Left renal cortex interstitium (tissue), 4 donors: ENCODE measurements around the gene ZSWIM6. TPM values are rescaled to one million over a fixed set of nuclear protein-coding genes. Genes with fewer than 3 reads are reported as not detected.
A peak's percentile ranks its signal among the peaks of the same experiment; 100 is the strongest.

Experiments
- DNase-seq, 4 donors: peaks; one replicate each; pipeline ENCODE4 v3.0.0-alpha.2; 2013; ENCODE audit warnings: low read depth in 4 of 4, low spot score in 2 of 4, missing footprints in 1 of 4
- polyA plus RNA-seq, 4 donors: library from polyadenylated mRNA; unstranded; fragments of 120-200 nt; gene quantifications; one replicate each; pipeline ENCODE4 v1.2.1, GENCODE V29; 2013; ENCODE audit not compliant: insufficient read length in 4 of 4

The ZSWIM6 gene
- polyA plus RNA-seq, 4 donors: 22.3 to 35.4 (median 26.9) TPM

GRCh38 chr5:61306531-61307131, 25.4 kb upstream of the ZSWIM6 start:
- DNase-seq: no peak

- no peak for DNase-seq
These were observed 24.9 kb upstream of the ZSWIM6 start for GRCh38 chr5:61307191-61307590.

DNA sequence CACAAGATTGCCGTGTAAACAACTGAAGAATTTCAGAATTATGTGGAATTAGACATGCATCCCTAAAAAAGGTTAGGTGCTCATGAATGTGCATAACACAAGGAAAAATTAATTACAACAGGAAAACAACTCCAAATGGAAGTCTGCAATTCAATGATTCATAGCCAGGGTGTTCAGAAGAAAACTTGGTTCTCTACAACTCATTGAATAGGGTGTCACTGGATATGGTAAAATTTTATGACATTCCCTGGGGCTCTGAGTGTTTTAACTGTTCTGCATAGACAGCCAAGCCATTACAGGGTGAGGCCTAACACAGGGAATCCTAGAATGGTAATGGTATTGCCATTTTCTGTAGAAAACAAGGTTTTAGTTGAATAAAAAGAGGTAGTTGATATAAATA, 24.4 kb upstream of the ZSWIM6 start:
- no peak for DNase-seq

DNA sequence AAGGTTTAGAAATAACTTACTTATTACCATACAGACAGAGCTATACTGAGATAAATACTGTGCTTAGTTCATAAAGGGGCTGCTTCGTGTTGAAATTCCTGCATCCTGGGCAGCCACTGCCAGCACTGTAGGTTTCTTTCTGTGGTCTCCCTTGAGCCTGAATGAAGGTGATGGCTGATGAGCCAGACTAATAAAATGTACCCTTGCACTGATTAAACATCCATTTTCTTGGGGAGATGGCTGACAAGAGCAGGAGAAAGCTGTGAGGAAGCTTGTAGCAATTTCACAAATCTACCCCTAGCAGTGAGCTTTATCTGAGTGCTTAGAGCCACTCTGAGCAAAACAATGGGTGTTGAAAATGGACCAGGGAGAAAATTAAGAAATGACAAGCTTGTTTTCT, 23.3 kb upstream of the ZSWIM6 start:
- no peak for DNase-seq

GRCh38 chr5:61309115-61309514, 22.9 kb upstream of the ZSWIM6 start:
- no peak for DNase-seq

DNA sequence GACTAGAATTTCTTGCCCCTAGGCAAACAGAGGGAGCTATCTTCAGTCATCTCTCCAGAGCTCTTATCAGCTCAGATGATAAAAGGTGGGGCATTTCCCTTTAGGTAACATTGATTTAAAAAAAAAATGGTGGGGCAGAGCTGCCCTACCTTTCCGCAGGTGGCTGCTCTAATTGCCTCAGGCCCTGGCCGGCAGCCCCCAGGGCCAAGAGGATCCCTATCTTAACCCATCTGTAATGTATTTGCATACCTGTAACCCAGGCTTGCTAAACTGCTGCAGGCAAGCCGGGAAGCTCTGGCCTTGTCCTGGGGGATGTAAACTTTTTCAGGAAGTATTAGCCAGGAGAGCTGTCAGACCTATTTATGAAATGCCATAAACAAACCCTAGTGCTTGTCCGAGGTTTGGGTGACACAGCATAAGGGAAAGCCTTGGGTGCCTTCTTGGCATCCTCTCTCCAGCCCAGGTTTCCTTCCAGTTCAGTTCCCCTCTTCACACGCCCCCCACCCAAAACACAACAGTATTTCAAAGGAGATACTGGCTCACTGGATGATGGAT, 20.9 kb upstream of the ZSWIM6 start:
- DNase-seq: no peak

DNA sequence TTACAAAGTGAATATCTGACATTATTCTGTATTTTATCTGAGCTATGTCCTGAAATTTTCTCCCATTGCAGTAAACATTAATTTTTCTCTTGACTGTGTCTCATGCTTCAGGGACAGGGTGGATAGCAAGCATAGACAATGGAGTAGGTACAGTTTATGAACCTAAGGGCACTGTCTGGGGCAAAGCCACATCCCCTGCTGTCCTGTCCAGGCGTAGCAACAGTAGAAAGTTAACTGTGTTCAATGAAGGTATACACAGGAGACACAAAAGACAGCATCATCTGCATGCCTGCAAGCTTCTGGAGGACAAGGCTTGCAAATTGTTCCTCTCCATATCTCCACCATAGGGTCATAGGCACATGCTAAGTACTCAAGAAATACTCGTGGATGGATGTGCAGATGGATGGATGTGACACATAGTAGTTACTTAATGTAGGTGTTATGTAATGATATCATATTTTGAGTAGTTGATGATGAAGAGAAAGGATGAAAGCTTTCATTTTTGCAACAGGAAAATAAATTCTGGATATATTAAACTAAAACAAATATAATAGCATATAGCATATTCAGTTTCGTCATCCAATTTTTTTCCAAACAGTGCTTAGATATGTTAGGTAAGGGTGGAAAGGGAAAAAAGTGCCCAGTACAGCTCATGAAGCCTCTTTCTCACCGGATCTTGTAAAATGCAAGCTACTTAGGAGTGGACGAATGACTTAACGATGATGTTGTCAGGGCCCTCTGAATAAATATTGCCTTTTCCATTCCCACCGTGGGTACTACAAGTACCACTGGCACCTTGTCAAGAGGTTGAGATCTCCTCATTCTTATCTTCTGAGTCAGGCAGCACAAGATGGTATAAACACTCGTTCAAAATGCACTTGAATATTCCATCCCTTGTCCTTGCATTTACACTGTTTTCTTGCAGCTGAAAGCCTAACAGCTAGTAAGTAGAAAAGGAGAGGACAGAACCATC, 19.9 kb upstream of the ZSWIM6 start:
- DNase-seq: no peak

- no peak for DNase-seq
These were observed 17.9 kb upstream of the ZSWIM6 start for GRCh38 chr5:61313960-61314681.

DNA sequence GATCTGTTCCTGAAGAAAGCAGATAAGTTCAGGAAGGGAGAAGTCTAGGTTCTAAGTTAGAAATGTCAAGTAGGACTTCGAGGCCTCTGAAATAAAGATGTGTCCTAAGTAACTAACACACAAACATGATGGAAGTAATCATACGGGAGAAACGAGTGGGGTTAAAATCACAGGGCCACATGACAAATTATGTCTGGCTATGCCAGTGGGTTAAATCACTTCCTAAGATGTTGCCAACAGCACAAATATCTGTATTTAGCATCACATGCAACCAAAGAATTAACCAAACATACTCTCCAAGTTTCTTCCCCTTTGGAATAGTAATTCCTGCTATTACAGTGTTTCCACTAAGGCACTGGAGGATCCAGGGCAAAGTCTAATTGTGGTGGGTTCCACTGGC, 13.7 kb upstream of the ZSWIM6 start:
- DNase-seq: no peak

DNA sequence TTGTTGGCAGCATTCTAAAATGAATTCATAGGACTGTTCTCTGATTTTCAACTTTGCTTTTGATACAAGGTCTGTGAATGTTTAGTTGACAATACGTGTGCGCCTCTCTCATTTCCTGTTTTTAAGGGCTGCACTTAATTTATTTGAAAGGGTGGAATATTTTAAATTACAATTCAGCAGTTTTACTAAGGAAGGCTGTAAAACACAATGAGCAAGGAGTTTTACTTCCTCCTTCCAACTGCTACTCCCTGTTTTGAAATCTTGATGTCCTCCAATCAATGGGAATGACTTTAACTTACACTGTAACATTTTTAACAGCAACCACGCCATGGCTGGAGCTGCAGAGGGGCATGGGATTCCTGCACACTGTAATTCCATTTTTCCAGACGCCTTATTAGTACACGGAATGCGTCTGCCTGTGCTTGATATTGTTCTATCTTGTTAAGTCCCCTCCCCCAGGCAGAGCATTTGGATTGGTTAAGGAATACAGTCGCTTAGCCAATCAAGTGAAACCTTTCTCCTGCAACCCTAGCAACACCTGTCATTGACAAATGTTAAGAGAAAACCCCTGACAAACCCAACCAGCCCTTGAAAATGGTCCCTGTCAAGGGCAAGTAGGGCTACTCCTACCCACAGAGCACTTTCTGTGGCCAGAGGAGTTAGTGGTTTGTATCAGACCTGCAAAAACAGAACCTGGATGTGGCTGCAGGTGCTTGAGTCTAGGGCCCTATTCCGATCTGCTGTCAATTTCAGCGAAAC, 12.5 kb upstream of the ZSWIM6 start:
- DNase-seq: peak in 1 of 4 donors; percentile 48

DNA sequence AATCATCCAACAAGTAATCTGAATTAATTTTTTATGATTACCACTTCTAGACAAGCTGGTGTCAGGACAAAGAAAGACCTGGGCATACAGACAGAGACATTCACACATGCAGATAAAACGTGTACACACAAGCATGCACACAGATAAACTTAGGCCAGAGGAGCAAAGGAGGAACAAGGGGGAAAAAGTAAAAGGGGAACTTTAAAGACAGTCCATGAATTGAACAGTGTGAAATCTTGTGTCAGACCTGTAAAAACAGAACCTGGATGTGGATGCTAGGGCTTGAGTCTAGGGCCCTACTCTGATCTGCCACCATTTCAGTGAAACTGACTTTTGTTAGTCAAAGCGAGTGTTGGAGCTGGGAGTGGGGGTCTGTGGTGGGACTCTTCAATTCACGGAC, 11.2 kb upstream of the ZSWIM6 start:
- no peak for DNase-seq

DNA sequence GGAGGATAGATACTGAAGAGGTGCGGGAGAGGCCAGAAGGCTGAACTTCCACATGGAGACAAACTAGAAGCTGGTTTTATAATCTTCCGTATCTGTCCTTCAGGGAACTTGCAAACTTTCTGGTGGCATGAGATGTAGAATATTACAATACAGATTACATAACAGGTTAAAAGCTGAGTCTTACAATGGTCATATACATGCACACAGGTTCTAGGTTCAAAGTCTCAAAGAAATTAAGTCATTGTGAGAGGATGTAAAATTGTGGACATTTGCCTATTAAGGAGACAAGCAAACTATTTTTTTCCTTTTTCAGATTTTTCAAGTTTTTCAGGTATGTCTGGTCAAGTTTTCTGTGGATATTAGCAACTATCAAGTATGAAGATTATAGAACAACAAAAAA, 10.4 kb upstream of the ZSWIM6 start:
- DNase-seq: no peak

DNA sequence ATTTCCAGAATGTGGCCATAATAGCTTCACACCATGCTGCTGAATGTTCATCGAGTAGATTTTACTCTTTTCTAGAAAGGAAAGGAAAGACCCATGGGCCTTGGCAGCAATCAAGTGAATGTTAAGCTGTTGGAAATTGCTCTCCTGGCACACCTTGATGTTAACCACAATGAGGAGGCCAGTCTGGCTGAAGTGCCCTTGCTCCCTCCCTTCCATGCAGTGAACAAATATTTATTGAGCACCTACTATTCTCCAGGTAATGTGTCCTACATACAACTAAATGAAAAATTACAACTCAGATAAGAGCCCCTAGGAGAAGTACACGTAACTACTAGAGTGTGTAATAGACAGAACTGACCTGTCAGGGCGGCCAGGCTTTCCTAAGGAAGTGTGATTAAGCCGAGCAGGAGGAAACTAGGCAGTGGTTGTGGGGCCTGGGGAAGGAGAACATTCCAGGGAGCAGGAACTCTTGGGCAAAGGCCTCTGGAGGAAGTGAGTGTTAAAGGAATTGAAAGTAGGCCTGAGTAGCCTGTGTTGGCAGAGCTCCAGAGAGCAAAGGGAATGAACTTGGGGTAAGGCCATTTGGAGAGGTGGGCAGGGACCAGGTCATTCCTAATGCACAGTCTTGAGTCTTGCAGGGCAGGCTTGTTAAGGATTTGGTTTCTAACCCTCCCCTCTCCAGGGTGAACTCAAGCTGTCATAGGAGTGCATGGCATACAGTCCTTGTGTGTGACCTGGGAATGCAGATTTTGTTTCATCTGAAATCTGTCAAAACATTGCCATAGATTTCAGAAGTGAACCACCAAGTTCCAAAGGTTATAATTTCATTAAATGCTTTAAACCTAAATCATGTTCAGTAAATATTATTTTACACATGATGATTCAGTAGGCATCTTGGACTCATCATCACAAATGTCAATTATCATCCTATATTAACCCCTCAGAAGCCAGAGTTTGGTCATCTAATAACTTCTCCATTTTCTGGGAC, 9.0 kb upstream of the ZSWIM6 start:
- DNase-seq: no peak

DNA sequence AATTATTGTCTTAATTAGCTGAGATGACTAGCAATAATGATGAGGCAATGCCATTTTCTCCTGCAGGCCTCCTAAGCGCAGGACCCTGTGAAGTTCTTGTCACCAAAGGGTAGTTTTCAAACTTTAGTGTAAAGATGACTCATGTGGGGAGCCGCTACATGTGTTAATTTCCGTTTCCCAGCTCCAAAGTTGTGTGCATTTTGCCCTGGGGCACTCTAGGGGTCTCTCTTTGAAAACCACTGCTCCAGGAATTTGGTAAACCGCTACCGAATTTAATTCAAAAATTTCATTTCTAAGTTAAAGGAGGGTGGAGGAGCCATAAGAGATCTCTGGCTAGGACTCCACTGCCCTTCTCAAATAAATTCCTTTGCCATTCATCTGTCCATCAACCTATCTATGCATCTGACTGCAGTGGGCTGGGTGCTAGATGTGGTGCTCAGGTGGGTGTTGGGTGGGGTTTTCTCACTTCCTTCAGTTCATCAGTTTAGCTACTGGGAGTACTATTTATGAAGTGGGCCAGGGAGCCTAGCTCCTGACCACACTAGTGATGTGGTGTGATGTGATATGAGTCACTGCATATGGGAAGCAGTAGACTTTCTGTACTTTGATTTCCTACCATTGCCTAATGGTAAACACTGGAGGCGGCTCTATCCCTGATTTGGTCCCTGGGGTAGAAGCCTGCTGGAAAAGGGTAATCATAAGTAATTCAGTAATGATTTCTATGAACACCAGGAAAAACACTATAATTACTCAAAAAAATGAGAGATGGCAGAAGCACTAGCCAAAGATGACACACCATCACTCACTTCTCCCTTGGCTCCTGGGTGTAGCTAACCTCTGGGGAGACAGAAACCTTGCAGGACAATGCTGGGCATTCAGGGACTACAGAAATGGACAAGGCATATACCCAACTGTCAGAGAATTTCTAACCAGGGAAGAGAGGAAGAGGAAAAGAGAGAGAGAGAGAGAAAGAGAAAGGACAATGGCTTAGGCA, 4.0 kb upstream of the ZSWIM6 start:
- DNase-seq: no peak

- DNase-seq: no peak
These were observed 3.1 kb upstream of the ZSWIM6 start for GRCh38 chr5:61328791-61329549.

DNA sequence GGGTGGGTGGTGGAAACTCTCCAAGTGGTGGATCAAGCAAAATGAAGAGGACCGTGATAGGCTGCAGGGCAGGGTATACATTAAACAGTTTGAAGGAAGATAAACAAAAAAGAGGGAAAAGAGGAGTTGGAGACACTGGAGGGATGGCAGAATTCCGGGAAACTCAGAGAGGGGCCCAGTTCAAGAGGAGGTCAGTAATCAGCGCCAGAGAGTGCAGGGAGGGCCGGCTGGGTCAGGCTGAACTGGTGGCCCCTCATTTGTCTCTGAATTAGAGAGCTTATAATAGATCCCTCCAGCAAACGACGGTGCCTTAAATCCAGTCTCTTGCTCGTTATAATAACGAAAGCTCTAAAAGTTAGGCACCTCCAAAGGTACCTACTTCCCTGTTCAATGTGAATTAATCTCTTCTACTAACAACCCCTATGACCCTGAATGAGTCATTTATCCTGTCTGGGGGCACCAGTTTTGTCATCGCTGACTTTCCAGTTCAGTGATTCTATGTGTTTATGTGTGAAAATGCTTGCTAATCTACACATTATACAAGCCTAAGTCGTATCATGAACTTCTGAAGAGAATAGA, 2.4 kb upstream of the ZSWIM6 start:
- DNase-seq: no peak

- peak in 2 of 4 donors; percentile 48 to 63 for DNase-seq
These were observed 1.7 kb upstream of the ZSWIM6 start for GRCh38 chr5:61330341-61330844.
